HepG2 (cell line): ENCODE data around the gene SPTAN1. TPM values are rescaled to one million over a fixed set of nuclear protein-coding genes. Genes with fewer than 3 reads are reported as not detected.

ENCODE experiments used
- ATAC-seq: fragments of 200-7000 bp; cut with Tn5 transposase; 3 replicates; pipeline ENCODE4 v1.9.1; 2020; ENCODE audit warnings: mild to moderate bottlenecking, moderate library complexity
- BruUV-seq: library from RNA; stranded (reverse); fragments of 400-500 nt; replicated peaks from 2 replicates; lab custom pipeline; 2021; lab: Mats Ljungman, UMichigan
- CTCF ChIA-PET: fragments of 300-600 bp; formaldehyde crosslinking; extraction: SDS; loops from one replicate; lab custom pipeline; 2021; ENCODE audit warnings: low total read pairs, inconsistent platforms, low intra/inter-chr PET ratio; lab: Yijun Ruan, JAX
- POLR2A ChIA-PET: fragments of 350-600 bp; sonication (Branson Sonifier 250); formaldehyde crosslinking; loops from one replicate; lab custom pipeline; 2020; ENCODE audit warnings: antibody characterized with exemption, inconsistent platforms; lab: Yijun Ruan, JAX
- DNase-seq: peaks from one replicate; pipeline ENCODE4 v3.0.0-alpha.2; 2015; ENCODE audit warnings: low spot score
- FAIRE-seq: peaks from 3 replicates; lab custom pipeline; 2011; peaks lifted over from hg19 to GRCh38; lab: Jason Lieb, UNC
- H2AFZ ChIP-seq: one replicate; pipeline ENCODE4 v1.6.1; 2011; ENCODE audit warnings: low read length, inconsistent platforms
- H3K27ac ChIP-seq: fragments of 300-600 bp; 3 replicates; pipeline ENCODE4 v1.8.0; 2011; ENCODE audit warnings: mixed run types, mild to moderate bottlenecking, mixed read lengths, low read length, inconsistent platforms; ENCODE audit not compliant: insufficient read depth; ENCODE audit errors: extremely low read length
- H3K27me3 ChIP-seq, 2 experiments: fragments of 200-600 bp in 1 of 2; 2 replicates in 1 of 2; 3 replicates in 1 of 2; pipeline versions ENCODE4 v1.6.0 to v1.8.0; 2011; ENCODE audit warnings: low read length in 2 of 2, mild to moderate bottlenecking in 2 of 2, moderate library complexity in 2 of 2, inconsistent platforms in 1 of 2; ENCODE audit not compliant: insufficient read depth in 2 of 2, control insufficient read depth in 1 of 2
- H3K36me3 ChIP-seq, 2 experiments: fragments of 200-600 bp in 1 of 2; replicated peaks in 1 of 2; 2 replicates in 1 of 2; 3 replicates in 1 of 2; pipeline versions ENCODE4 v1.5.1 to v1.8.0; 2011; ENCODE audit warnings: low read length in 2 of 2, inconsistent platforms in 1 of 2; ENCODE audit not compliant: insufficient read depth in 2 of 2, control insufficient read depth in 1 of 2
- H3K4me1 ChIP-seq: 2 replicates; pipeline ENCODE4 v1.5.1; 2012; ENCODE audit warnings: low read length, inconsistent platforms; ENCODE audit not compliant: insufficient read depth
- H3K4me2 ChIP-seq: 2 replicates; pipeline ENCODE4 v1.6.0; 2011; ENCODE audit warnings: low read depth, low read length, inconsistent platforms
- H3K4me3 ChIP-seq, 3 experiments: fragments of 200-600 bp in 1 of 3; sonication (generic), shearing (Covaris generic) in 1 of 3; replicated peaks in 1 of 3; 2 replicates each; pipeline ENCODE4 v1.5.1; 2011 to 2016; ENCODE audit warnings: low read length in 3 of 3, inconsistent platforms in 2 of 3, low read depth in 2 of 3, mild to moderate bottlenecking in 2 of 3, control low read depth in 1 of 3, mixed read lengths in 1 of 3; ENCODE audit not compliant: insufficient read depth in 1 of 3
- H3K79me2 ChIP-seq: one replicate; pipeline ENCODE4 v1.6.1; 2011; ENCODE audit warnings: low read length, inconsistent platforms; ENCODE audit not compliant: insufficient read depth
- H3K9ac ChIP-seq: 2 replicates; pipeline ENCODE4 v1.6.0; 2011; ENCODE audit warnings: mild to moderate bottlenecking, low read depth, low read length, inconsistent platforms; ENCODE audit not compliant: insufficient read depth
- H3K9me3 ChIP-seq: 2 replicates; pipeline ENCODE4 v1.5.1; 2012; ENCODE audit warnings: mild to moderate bottlenecking, low read length
- H4K20me1 ChIP-seq: 2 replicates; pipeline ENCODE4 v1.6.0; 2011; ENCODE audit warnings: inconsistent platforms, mild to moderate bottlenecking, low read length, moderate library complexity; ENCODE audit not compliant: insufficient read depth
- CC2D1A ChIP-seq: sonication (generic); formaldehyde crosslinking; IDR thresholded peaks from 2 replicates; pipeline ENCODE4 v1.8.1; 2023; ENCODE audit warnings: mild to moderate bottlenecking, missing genetic modification reagents
- GATAD2A ChIP-seq: IDR thresholded peaks from 2 replicates; pipeline ENCODE4 v1.6.1; 2016
- KAT8 ChIP-seq: IDR thresholded peaks from 2 replicates; pipeline ENCODE4 v1.6.1; 2016; ENCODE audit warnings: missing genetic modification reagents, missing compliant biosample characterization
- MLX ChIP-seq: IDR thresholded peaks from 2 replicates; pipeline ENCODE4 v1.6.1; 2016
- NPAS2 ChIP-seq: sonication (generic); formaldehyde crosslinking; IDR thresholded peaks from 2 replicates; pipeline ENCODE4 v1.8.0; 2022; ENCODE audit warnings: mild to moderate bottlenecking, missing genetic modification reagents, borderline replicate concordance
- PTBP1 ChIP-seq: fragments of 200-400 bp; formaldehyde crosslinking; IDR thresholded peaks from 2 replicates; pipeline ENCODE4 v1.6.1; 2018; ENCODE audit warnings: low read length, low read depth; ENCODE audit not compliant: poor library complexity, severe bottlenecking
- SMAD9 ChIP-seq: sonication (generic); formaldehyde crosslinking; IDR thresholded peaks from 2 replicates; pipeline ENCODE4 v1.5.1; 2020; ENCODE audit warnings: mild to moderate bottlenecking, missing genetic modification reagents
- UBTF ChIP-seq: sonication (generic); formaldehyde crosslinking; IDR thresholded peaks from 2 replicates; pipeline ENCODE4 v1.4.0; 2020; ENCODE audit warnings: mild to moderate bottlenecking, missing genetic modification reagents
- ZBTB33 ChIP-seq: sonication (generic); formaldehyde crosslinking; IDR thresholded peaks from 2 replicates; pipeline ENCODE4 v1.4.0; 2020; ENCODE audit warnings: missing genetic modification reagents
- ZFP1 ChIP-seq: IDR thresholded peaks from 2 replicates; pipeline ENCODE4 v1.6.1; 2016
- ZFP36 ChIP-seq: fragments of 150-350 bp; IDR thresholded peaks from 2 replicates; pipeline ENCODE4 v1.6.1; 2018; ENCODE audit warnings: borderline replicate concordance, low read length, low read depth; ENCODE audit not compliant: partially characterized antibody
- ZFP36L1 ChIP-seq: sonication (generic); formaldehyde crosslinking; IDR thresholded peaks from 2 replicates; pipeline ENCODE4 v1.8.0; 2022; ENCODE audit warnings: mild to moderate bottlenecking, missing genetic modification reagents, moderate library complexity
- ZMYM2 ChIP-seq: sonication (generic); formaldehyde crosslinking; IDR thresholded peaks from 2 replicates; pipeline ENCODE4 v1.8.0; 2022; ENCODE audit warnings: mild to moderate bottlenecking, missing genetic modification reagents
- ZMYM4 ChIP-seq: sonication (generic); formaldehyde crosslinking; IDR thresholded peaks from 2 replicates; pipeline ENCODE4 v1.8.1; 2023; ENCODE audit warnings: mild to moderate bottlenecking, missing genetic modification reagents
- ZNF138 ChIP-seq: sonication (generic); formaldehyde crosslinking; IDR thresholded peaks from 2 replicates; pipeline ENCODE4 v1.5.0; 2020; ENCODE audit warnings: mild to moderate bottlenecking, low read depth, missing genetic modification reagents
- ZNF543 ChIP-seq: sonication (generic); formaldehyde crosslinking; IDR thresholded peaks from 2 replicates; pipeline ENCODE4 v1.4.0; 2020; ENCODE audit warnings: mild to moderate bottlenecking, missing genetic modification reagents
- ZNF598 ChIP-seq: sonication (generic); formaldehyde crosslinking; IDR thresholded peaks from 2 replicates; pipeline ENCODE4 v1.5.1; 2020; ENCODE audit warnings: mild to moderate bottlenecking, missing genetic modification reagents, borderline replicate concordance
- ZNF619 ChIP-seq: sonication (generic); formaldehyde crosslinking; IDR thresholded peaks from 2 replicates; pipeline ENCODE4 v1.4.0; 2020; ENCODE audit warnings: mild to moderate bottlenecking, missing genetic modification reagents
- ZNF747 ChIP-seq: sonication (generic); formaldehyde crosslinking; IDR thresholded peaks from 2 replicates; pipeline ENCODE4 v1.8.1; 2023; ENCODE audit warnings: missing genetic modification reagents, mild to moderate bottlenecking, borderline replicate concordance
- ZXDC ChIP-seq: sonication (generic); formaldehyde crosslinking; IDR thresholded peaks from 2 replicates; pipeline ENCODE4 v1.5.0; 2020; ENCODE audit warnings: mild to moderate bottlenecking, missing genetic modification reagents
- WGBS: methylation state at CpG from one replicate; pipeline ENCODE4 v1.1.6; 2017; ENCODE audit warnings: low lambda C conversion rate; 5-methylcytosine and 5-hydroxymethylcytosine counted together
- in situ Hi-C: cut with HindIII; loops from 2 replicates; pipeline ENCODE4 v1.10.0; 2017; ENCODE audit warnings: low pct_unique_long_range_greater_than_20kb; ENCODE audit not compliant: extremely low pct_ligation_motif_present
- intact Hi-C: fragments of 100-400 bp; cut with micrococcal nuclease; formaldehyde crosslinking; loops from one replicate; pipeline ENCODE4 v1.10.0; 2022; ENCODE audit not compliant: unreplicated experiment
- polyA plus RNA-seq, 8 experiments: library from polyadenylated mRNA; depleted of rRNA in 3 of 8; stranded (reverse) in 7 of 8; unstranded in 1 of 8; fragments of >200 nt; fragmentation: Illumina TruSeq in 4 of 8; extraction: Trizol in 4 of 8; gene quantifications; 2 replicates each; pipeline versions ENCODE4 v1.2.1 to v1.2.3, GENCODE V29; 2011 to 2016; ENCODE audit warnings: low read depth in 4 of 8, missing spikeins in 1 of 8, mixed read lengths in 1 of 8; ENCODE audit not compliant: insufficient read depth in 1 of 8
- total RNA-seq, 5 experiments: library from RNA; depleted of rRNA; stranded (reverse); fragments of >200 nt; fragmentation: Illumina TruSeq; extraction: Trizol; gene quantifications; 2 replicates each; pipeline ENCODE4 v1.2.3, GENCODE V29; 2016; ENCODE audit warnings: low read depth in 1 of 5

Gene SPTAN1
- total and polyA plus RNA-seq, 2 of the 13 experiments (the other 11 are each of a cell fraction or from before 2014, with no cell fraction given): 106 to 111 TPM

GRCh38 chr9:128526720-128527119, 25.7 kb upstream of the SPTAN1 start:
- Histone ChIP-seq H3K27me3 (no peaks in the 10 kb centered on the region), H3K9ac (no peak overlapping the region), H3K36me3 (peaks cover 13 to 45% of the 10 kb centered on the region in 2 experiments), H3K4me2 (no peak overlapping the region), H3K9me3 (no peaks in the 10 kb centered on the region), H3K27ac (no peak overlapping the region), H4K20me1 (no peaks in the 10 kb centered on the region), H3K4me1 (no peaks in the 10 kb centered on the region), H3K79me2 (no peaks in the 10 kb centered on the region), H2AFZ (no peak overlapping the region), H3K4me3 (no peak overlapping the region)
- DNase-seq (no peak), FAIRE-seq (no peak), ATAC-seq (no peak)
- POLR2A ChIA-PET: no interaction called here
- whole genome bisulfite sequencing: 98% methylated on average over 2 of the region's 2 CpGs
- in situ Hi-C loops: no loop called here
- intact Hi-C loops: no loop called here
- BruUV-seq: no TSS peak
- no peak for TF ChIP-seq SMAD9 (CRISPR knock-in tag)
- TF ChIP-seq ZNF543 (CRISPR knock-in tag): no peak
- no peak for TF ChIP-seq ZMYM2 (CRISPR knock-in tag)
- no peak for TF ChIP-seq ZNF747 (CRISPR knock-in tag)
- no peak for TF ChIP-seq ZXDC (CRISPR knock-in tag)
- no peak for TF ChIP-seq ZFP1 (CRISPR knock-in tag)
- no peak for TF ChIP-seq GATAD2A (CRISPR knock-in tag)
- TF ChIP-seq ZNF138 (CRISPR knock-in tag): no peak
- TF ChIP-seq ZFP36L1: no peak
- no peak for TF ChIP-seq ZBTB33
- TF ChIP-seq NPAS2 (CRISPR knock-in tag): no peak
- no peak for TF ChIP-seq PTBP1
- TF ChIP-seq ZNF598 (CRISPR knock-in tag): no peak
- TF ChIP-seq ZMYM4 (CRISPR knock-in tag): no peak
- no peak for TF ChIP-seq ZNF619
- no peak for TF ChIP-seq MLX
- TF ChIP-seq KAT8 (CRISPR knock-in tag): no peak
- TF ChIP-seq CC2D1A (CRISPR knock-in tag): no peak
- TF ChIP-seq ZFP36: no peak
- TF ChIP-seq UBTF (CRISPR knock-in tag): no peak
- CTCF ChIA-PET: no interaction called here
